GM12878 (cell line): Measurements from ENCODE around the gene EMILIN2. TPM values are rescaled to one million over a fixed set of nuclear protein-coding genes. Genes with fewer than 3 reads are reported as not detected.
"Not testable (repeated sequence)": the region's sequence is repeated elsewhere in the genome, so short reads cannot be mapped to it uniquely, and the experiment has no call there.

Source experiments
- ATAC-seq: fragments of 200-7000 bp; cut with Tn5 transposase; 3 replicates; pipeline ENCODE4 v1.9.1; 2020; ENCODE audit warnings: mild to moderate bottlenecking, moderate library complexity
- BruUV-seq: library from RNA; stranded (reverse); fragments of 400-500 nt; replicated peaks from 2 replicates; lab custom pipeline; 2021; lab: Mats Ljungman, UMichigan
- CTCF ChIA-PET: fragments of 300-600 bp; sonication (Branson Sonifier 250); formaldehyde crosslinking; extraction: SDS; loops from one replicate; lab custom pipeline; 2021; ENCODE audit warnings: inconsistent platforms; lab: Yijun Ruan, JAX
- POLR2A ChIA-PET: fragments of 350-600 bp; formaldehyde crosslinking; extraction: SDS; loops from one replicate; lab custom pipeline; 2021; ENCODE audit warnings: inconsistent platforms; lab: Charles Lee
- RAD21 ChIA-PET: fragments of 300-600 bp; sonication (Branson Sonifier 250); formaldehyde crosslinking; loops from one replicate; lab custom pipeline; 2023; ENCODE audit warnings: antibody characterized with exemption; ENCODE audit not compliant: unreplicated experiment; lab: Charles Lee
- SMC1A ChIA-PET: fragments of 300-600 bp; sonication (Branson Sonifier 250); formaldehyde crosslinking; loops from one replicate; lab custom pipeline; 2023; ENCODE audit not compliant: unreplicated experiment, uncharacterized antibody; lab: Charles Lee
- DNase-seq: peaks from one replicate; pipeline ENCODE4 v3.0.0-alpha.2; 2011; ENCODE audit warnings: low read depth, low spot score
- FAIRE-seq: peaks from 3 replicates; lab custom pipeline; 2011; peaks lifted over from hg19 to GRCh38; lab: Jason Lieb, UNC
- H2AFZ ChIP-seq: 2 replicates; pipeline ENCODE4 v1.6.0; 2011; ENCODE audit warnings: low read depth, low read length, control low read depth; ENCODE audit not compliant: control insufficient read depth
- H3K27ac ChIP-seq: 2 replicates; pipeline ENCODE4 v1.5.1; 2011; ENCODE audit warnings: control low read depth; ENCODE audit not compliant: control insufficient read depth, insufficient read depth
- H3K27me3 ChIP-seq, 2 experiments: replicated peaks in 1 of 2; 2 replicates each; pipeline versions ENCODE4 v1.6.0 to v1.6.1; 2011; ENCODE audit warnings: low read length in 1 of 2; ENCODE audit not compliant: control insufficient read depth in 2 of 2, insufficient read depth in 2 of 2
- H3K36me3 ChIP-seq, 2 experiments: 2 replicates each; pipeline ENCODE4 v1.5.1; 2011; ENCODE audit warnings: low read length in 1 of 2; ENCODE audit not compliant: control insufficient read depth in 2 of 2, insufficient read depth in 2 of 2
- H3K4me1 ChIP-seq: 2 replicates; pipeline ENCODE4 v1.6.1; 2011; ENCODE audit warnings: mild to moderate bottlenecking, low read length, moderate library complexity, mixed read lengths; ENCODE audit not compliant: control insufficient read depth, insufficient read depth
- H3K4me2 ChIP-seq: 2 replicates; pipeline ENCODE4 v1.6.0; 2011; ENCODE audit warnings: control low read depth; ENCODE audit not compliant: control insufficient read depth, insufficient read depth
- H3K4me3 ChIP-seq: fragments of 200-600 bp; sonication (generic); 2 replicates; pipeline ENCODE4 v1.5.1; 2016
- H3K79me2 ChIP-seq: 2 replicates; pipeline ENCODE4 v1.6.0; 2011; ENCODE audit warnings: low read length; ENCODE audit not compliant: control insufficient read depth, insufficient read depth
- H3K9ac ChIP-seq: 2 replicates; pipeline ENCODE4 v1.8.0; 2011; ENCODE audit warnings: low read length, control low read depth, mixed read lengths; ENCODE audit not compliant: control insufficient read depth, insufficient read depth
- H3K9me3 ChIP-seq: replicated peaks from 3 replicates; pipeline ENCODE4 v1.5.1; 2011; ENCODE audit warnings: mild to moderate bottlenecking, low read length; ENCODE audit not compliant: control insufficient read depth, insufficient read depth
- H4K20me1 ChIP-seq: 2 replicates; pipeline ENCODE4 v1.6.0; 2011; ENCODE audit not compliant: control insufficient read depth, insufficient read depth
- FOXK2 ChIP-seq: fragments of 450-650 bp; IDR thresholded peaks from 2 replicates; pipeline ENCODE4 v1.6.1; 2017; ENCODE audit warnings: mild to moderate bottlenecking, moderate library complexity
- RUNX3 ChIP-seq: IDR thresholded peaks from 2 replicates; pipeline ENCODE4 v1.6.1; 2012; ENCODE audit warnings: low read length, inconsistent platforms
- SMARCA5 ChIP-seq: fragments of 450-650 bp; IDR thresholded peaks from 2 replicates; pipeline ENCODE4 v1.6.1; 2017; ENCODE audit warnings: mild to moderate bottlenecking
- SUZ12 ChIP-seq: fragments of 200-600 bp; sonication (generic); IDR thresholded peaks from one replicate; pipeline ENCODE4 v1.6.1; 2018; ENCODE audit warnings: antibody characterized with exemption, mild to moderate bottlenecking; ENCODE audit not compliant: unreplicated experiment
- WGBS: methylation state at CpG from one replicate; pipeline ENCODE4 v1.1.6; 2016; ENCODE audit warnings: low lambda C conversion rate; ENCODE audit not compliant: insufficient replicate concordance, insufficient coverage; ENCODE audit errors: missing lambda C conversion rate; 5-methylcytosine and 5-hydroxymethylcytosine counted together
- in situ Hi-C: fragments of 300-500 bp; cut with MboI; formaldehyde crosslinking; loops from 9 replicates; pipeline ENCODE4 v1.14.3; 2018; ENCODE audit warnings: mixed read lengths
- intact Hi-C: fragments of 100-400 bp; cut with micrococcal nuclease; formaldehyde crosslinking; loops from one replicate; pipeline ENCODE4 v1.14.2; 2022; ENCODE audit not compliant: unreplicated experiment
- polyA plus RNA-seq, 11 experiments: library from polyadenylated mRNA; depleted of rRNA in 4 of 11; unstranded in 6 of 11; stranded (reverse) in 5 of 11; fragments of >200 nt; fragmentation: Nextera tagmentation in 4 of 11; fragmentation: Illumina TruSeq in 1 of 11; extraction: Ambion mirVana in 4 of 11; extraction: Trizol in 1 of 11; gene quantifications; 1 replicate in 1 of 11; 2 replicates in 10 of 11; pipeline versions ENCODE4 v1.2.1 to v1.2.3, GENCODE V29; 2011 to 2016; ENCODE audit warnings: inconsistent platforms in 2 of 11, missing spikeins in 2 of 11, low read depth in 1 of 11
- total RNA-seq, 4 experiments: library from RNA; depleted of rRNA in 3 of 4; stranded (reverse); fragments of >200 nt in 3 of 4; fragmentation: Illumina TruSeq in 1 of 4; extraction: Trizol in 1 of 4; gene quantifications; 2 replicates each; pipeline versions ENCODE4 v1.2.1 to v1.2.3, GENCODE V29; 2013 to 2021
- TF ChIP-seq, protein P1 (sequence below): fragments of 450-650 bp; formaldehyde crosslinking; IDR thresholded peaks from 2 replicates; pipeline ENCODE4 v1.4.0; 2020; ENCODE audit warnings: mild to moderate bottlenecking, moderate library complexity

Gene EMILIN2
- total and polyA plus RNA-seq, 10 of the 15 experiments (the other 5 are each of a cell fraction or from before 2014, with no cell fraction given): 0.58 to 18.4 (median 5.9) TPM

DNA sequence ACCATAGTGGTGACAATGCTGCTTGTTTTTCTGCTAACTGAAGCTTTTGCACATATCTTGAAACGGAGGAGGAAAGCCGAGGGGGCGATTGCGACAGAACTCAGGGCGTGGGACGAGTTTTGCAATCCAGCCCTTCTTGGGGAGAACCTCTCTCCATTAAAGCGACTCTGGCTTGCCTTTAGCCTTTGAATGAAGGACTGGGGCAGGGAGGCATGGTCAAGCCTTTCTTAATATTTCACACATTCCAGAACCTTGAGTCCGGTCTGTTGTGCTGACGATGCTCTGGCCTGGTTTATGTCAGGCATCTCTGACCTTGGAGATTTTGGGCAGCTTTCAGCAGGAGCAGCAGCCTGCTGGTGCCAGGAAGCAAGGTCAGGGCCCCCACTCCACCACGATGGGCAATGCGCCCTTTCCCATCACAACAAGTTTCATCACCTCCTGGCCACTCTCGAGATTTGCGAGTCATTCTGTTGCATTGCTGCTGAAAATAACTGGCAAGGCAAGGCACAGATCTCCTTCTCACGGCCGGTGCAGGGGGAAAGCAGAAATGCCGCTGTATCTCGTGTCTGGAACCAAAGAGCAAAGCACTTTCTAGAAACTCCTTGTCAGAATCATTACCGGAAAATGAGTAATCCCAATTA lies 10.8 kb downstream of the EMILIN2 start:
- ChIA-PET CTCF (no interaction called here), SMC1A (no interaction called here)
- DNase-seq: no peak

GRCh38 chr18:2860397-2860796 lies 13.6 kb downstream of the EMILIN2 start:
- H3K27me3 ChIP-seq, FAIRE-seq, POLR2A ChIA-PET, in situ Hi-C loops, H3K4me1 ChIP-seq, CTCF ChIA-PET, ATAC-seq, H2AFZ ChIP-seq, H3K36me3 ChIP-seq, RAD21 ChIA-PET, DNase-seq, H3K9ac ChIP-seq, H4K20me1 ChIP-seq, H3K9me3 ChIP-seq, BruUV-seq, H3K4me3 ChIP-seq, SMC1A ChIA-PET, H3K79me2 ChIP-seq, H3K4me2 ChIP-seq, H3K27ac ChIP-seq, intact Hi-C loops: not testable (repeated sequence)

More for the DNA sequence above, 10.8 kb downstream of the EMILIN2 start:
- intact Hi-C loops: no loop called here
- BruUV-seq: no TSS peak
- Histone ChIP-seq H3K79me2 (no peaks in the 10 kb centered on the region), H4K20me1 (no peaks in the 10 kb centered on the region), H3K9ac (no peak overlapping the region), H3K4me2 (no peak overlapping the region), H3K27ac (no peak overlapping the region), H3K9me3 (no peaks in the 10 kb centered on the region), H3K4me1 (no peaks in the 10 kb centered on the region), H2AFZ (no peak overlapping the region), H3K4me3 (no peak overlapping the region), H3K27me3 (no peaks in the 10 kb centered on the region; a peak in 1 of 4 replicates), H3K36me3 (no peaks in the 10 kb centered on the region)
- TF ChIP-seq RUNX3: no peak
- TF ChIP-seq SMARCA5: no peak
- TF ChIP-seq SUZ12: no peak
- TF ChIP-seq FOXK2: no peak
- TF ChIP-seq, protein P1, sequence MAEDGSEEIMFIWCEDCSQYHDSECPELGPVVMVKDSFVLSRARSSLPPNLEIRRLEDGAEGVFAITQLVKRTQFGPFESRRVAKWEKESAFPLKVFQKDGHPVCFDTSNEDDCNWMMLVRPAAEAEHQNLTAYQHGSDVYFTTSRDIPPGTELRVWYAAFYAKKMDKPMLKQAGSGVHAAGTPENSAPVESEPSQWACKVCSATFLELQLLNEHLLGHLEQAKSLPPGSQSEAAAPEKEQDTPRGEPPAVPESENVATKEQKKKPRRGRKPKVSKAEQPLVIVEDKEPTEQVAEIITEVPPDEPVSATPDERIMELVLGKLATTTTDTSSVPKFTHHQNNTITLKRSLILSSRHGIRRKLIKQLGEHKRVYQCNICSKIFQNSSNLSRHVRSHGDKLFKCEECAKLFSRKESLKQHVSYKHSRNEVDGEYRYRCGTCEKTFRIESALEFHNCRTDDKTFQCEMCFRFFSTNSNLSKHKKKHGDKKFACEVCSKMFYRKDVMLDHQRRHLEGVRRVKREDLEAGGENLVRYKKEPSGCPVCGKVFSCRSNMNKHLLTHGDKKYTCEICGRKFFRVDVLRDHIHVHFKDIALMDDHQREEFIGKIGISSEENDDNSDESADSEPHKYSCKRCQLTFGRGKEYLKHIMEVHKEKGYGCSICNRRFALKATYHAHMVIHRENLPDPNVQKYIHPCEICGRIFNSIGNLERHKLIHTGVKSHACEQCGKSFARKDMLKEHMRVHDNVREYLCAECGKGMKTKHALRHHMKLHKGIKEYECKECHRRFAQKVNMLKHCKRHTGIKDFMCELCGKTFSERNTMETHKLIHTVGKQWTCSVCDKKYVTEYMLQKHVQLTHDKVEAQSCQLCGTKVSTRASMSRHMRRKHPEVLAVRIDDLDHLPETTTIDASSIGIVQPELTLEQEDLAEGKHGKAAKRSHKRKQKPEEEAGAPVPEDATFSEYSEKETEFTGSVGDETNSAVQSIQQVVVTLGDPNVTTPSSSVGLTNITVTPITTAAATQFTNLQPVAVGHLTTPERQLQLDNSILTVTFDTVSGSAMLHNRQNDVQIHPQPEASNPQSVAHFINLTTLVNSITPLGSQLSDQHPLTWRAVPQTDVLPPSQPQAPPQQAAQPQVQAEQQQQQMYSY: no peak
- POLR2A ChIA-PET: no interaction called here
- WGBS: 60% methylated on average over 18 of the region's 18 CpGs
- RAD21 ChIA-PET: no interaction called here
- ATAC-seq: no peak
- no peak for FAIRE-seq
- in situ Hi-C loops: no loop called here

GRCh38 chr18:2863997-2864396 lies 17.2 kb downstream of the EMILIN2 start:
- SMC1A ChIA-PET, in situ Hi-C loops, H3K27me3 ChIP-seq, CTCF ChIA-PET, H3K4me1 ChIP-seq, H3K9ac ChIP-seq, H3K4me2 ChIP-seq, intact Hi-C loops, BruUV-seq, POLR2A ChIA-PET, H2AFZ ChIP-seq, H3K9me3 ChIP-seq, H3K36me3 ChIP-seq, H3K27ac ChIP-seq, H3K4me3 ChIP-seq, DNase-seq, FAIRE-seq, H4K20me1 ChIP-seq, H3K79me2 ChIP-seq, ATAC-seq, RAD21 ChIA-PET: not testable (repeated sequence)
- WGBS: 56% methylated on average over 1 of the region's 1 CpG
